IMR-90 (cell line): ENCODE data around the gene CUX1. TPM values are rescaled to one million over a fixed set of nuclear protein-coding genes. Genes with fewer than 3 reads are reported as not detected.
"Not testable (repeated sequence)": the region's sequence is repeated elsewhere in the genome, so short reads cannot be mapped to it uniquely, and the experiment has no call there.

Source experiments
- ATAC-seq: fragments of 200-7000 bp; cut with Tn5 transposase; 2 replicates; pipeline ENCODE4 v1.9.1; 2020; ENCODE audit warnings: low read depth, mild to moderate bottlenecking, moderate library complexity
- BruUV-seq: library from RNA; stranded (reverse); fragments of 400-500 nt; replicated peaks from 2 replicates; lab custom pipeline; 2021; lab: Mats Ljungman, UMichigan
- CTCF ChIA-PET: fragments of 300-600 bp; formaldehyde crosslinking; extraction: SDS; loops from one replicate; lab custom pipeline; 2021; ENCODE audit warnings: antibody characterized with exemption; lab: Yijun Ruan, JAX
- POLR2A ChIA-PET: fragments of 300-600 bp; sonication (Branson Sonifier 250); formaldehyde crosslinking; loops from one replicate; lab custom pipeline; 2022; ENCODE audit warnings: antibody characterized with exemption; ENCODE audit not compliant: unreplicated experiment; lab: Charles Lee
- DNase-seq: peaks from one replicate; pipeline ENCODE4 v3.0.0; 2013
- H2AFZ ChIP-seq: replicated peaks from 2 replicates; pipeline ENCODE3; 2013; ENCODE audit warnings: low read length, mild to moderate bottlenecking; ENCODE audit not compliant: poor library complexity
- H2AK5ac ChIP-seq: 2 replicates; pipeline ENCODE4 v1.6.1; 2013; ENCODE audit warnings: low read depth, low read length, inconsistent platforms
- H2AK9ac ChIP-seq: replicated peaks from 2 replicates; pipeline ENCODE3; 2013; ENCODE audit warnings: mild to moderate bottlenecking, low read depth, low read length, moderate library complexity; ENCODE audit not compliant: poor library complexity
- H2BK120ac ChIP-seq: 2 replicates; pipeline ENCODE4 v1.6.1; 2013; ENCODE audit warnings: low read depth, low read length, inconsistent platforms
- H2BK15ac ChIP-seq: 3 replicates; pipeline ENCODE4 v1.6.1; 2013; ENCODE audit warnings: low read depth, low read length, inconsistent platforms
- H2BK20ac ChIP-seq: 2 replicates; pipeline ENCODE4 v1.6.1; 2013; ENCODE audit warnings: low read depth, mild to moderate bottlenecking, inconsistent platforms, low read length, moderate library complexity
- H2BK5ac ChIP-seq: 2 replicates; pipeline ENCODE4 v1.6.1; 2013; ENCODE audit warnings: mild to moderate bottlenecking, low read depth, low read length, inconsistent platforms; ENCODE audit not compliant: poor library complexity, severe bottlenecking
- H3K14ac ChIP-seq: replicated peaks from 2 replicates; pipeline ENCODE4 v1.6.1; 2013; ENCODE audit warnings: low read depth, low read length, inconsistent platforms
- H3K18ac ChIP-seq: 2 replicates; pipeline ENCODE4 v1.6.1; 2013; ENCODE audit warnings: low read depth, low read length, control low read depth
- H3K23ac ChIP-seq: 2 replicates; pipeline ENCODE4 v1.6.1; 2013; ENCODE audit warnings: low read depth, low read length, inconsistent platforms
- H3K27ac ChIP-seq: 2 replicates; pipeline ENCODE4 v1.5.1; 2013; ENCODE audit warnings: mild to moderate bottlenecking, control low read depth, low read length; ENCODE audit not compliant: insufficient read depth
- H3K27me3 ChIP-seq: 2 replicates; pipeline ENCODE4 v1.6.1; 2013; ENCODE audit warnings: low read length; ENCODE audit not compliant: control insufficient read depth, insufficient read depth
- H3K36me3 ChIP-seq: 2 replicates; pipeline ENCODE4 v1.6.1; 2013; ENCODE audit warnings: low read length, mixed read lengths; ENCODE audit not compliant: control insufficient read depth, insufficient read depth
- H3K4ac ChIP-seq: 2 replicates; pipeline ENCODE4 v1.6.1; 2013; ENCODE audit warnings: low read depth, low read length, inconsistent platforms
- H3K4me1 ChIP-seq: 2 replicates; pipeline ENCODE4 v1.6.1; 2013; ENCODE audit warnings: low read length, mixed read lengths; ENCODE audit not compliant: control insufficient read depth, insufficient read depth
- H3K4me2 ChIP-seq: 2 replicates; pipeline ENCODE4 v1.6.1; 2013; ENCODE audit warnings: low read depth, mild to moderate bottlenecking, control low read depth, low read length, moderate library complexity
- H3K4me3 ChIP-seq: 2 replicates; pipeline ENCODE4 v1.5.1; 2013; ENCODE audit warnings: low read depth, mild to moderate bottlenecking, control low read depth, low read length, moderate library complexity; ENCODE audit not compliant: insufficient read depth
- H3K56ac ChIP-seq: 2 replicates; pipeline ENCODE4 v1.6.1; 2013; ENCODE audit warnings: low read length, inconsistent platforms; ENCODE audit not compliant: insufficient read depth; ENCODE audit errors: extremely low read depth
- H3K79me1 ChIP-seq, 2 experiments: 2 replicates each; pipeline ENCODE4 v1.6.1; 2013; ENCODE audit warnings: low read length in 2 of 2, inconsistent platforms in 1 of 2, low read depth in 1 of 2
- H3K9ac ChIP-seq: 2 replicates; pipeline ENCODE4 v1.6.1; 2013; ENCODE audit warnings: low read depth, low read length, control low read depth
- H3K9me1 ChIP-seq: 2 replicates; pipeline ENCODE4 v1.6.1; 2013; ENCODE audit warnings: low read length, inconsistent platforms; ENCODE audit not compliant: insufficient read depth
- H3K9me3 ChIP-seq: 2 replicates; pipeline ENCODE4 v1.6.1; 2013; ENCODE audit warnings: low read length; ENCODE audit not compliant: control insufficient read depth, insufficient read depth
- H4K20me1 ChIP-seq: 2 replicates; pipeline ENCODE4 v1.6.1; 2013; ENCODE audit warnings: low read length, inconsistent platforms; ENCODE audit not compliant: insufficient read depth
- H4K5ac ChIP-seq: 2 replicates; pipeline ENCODE4 v1.6.1; 2013; ENCODE audit warnings: mild to moderate bottlenecking, low read depth, low read length, control low read depth
- H4K8ac ChIP-seq, 2 experiments: 2 replicates each; pipeline ENCODE4 v1.6.1; 2013; ENCODE audit warnings: low read depth in 2 of 2, low read length in 2 of 2, control low read depth in 1 of 2, inconsistent platforms in 1 of 2
- H4K91ac ChIP-seq: 2 replicates; pipeline ENCODE4 v1.6.1; 2013; ENCODE audit warnings: low read depth, low read length, inconsistent platforms; ENCODE audit not compliant: insufficient read depth
- WGBS, 2 experiments: methylation state at CpG; one replicate each; pipeline versions ENCODE4 v1.1.5 to v1.1.7; 2013; ENCODE audit warnings: missing lambda C conversion rate in 2 of 2; ENCODE audit not compliant: insufficient read length in 1 of 2; ENCODE audit errors: extremely low coverage in 2 of 2; 5-methylcytosine and 5-hydroxymethylcytosine counted together
- dilution Hi-C: fragments of 300-500 bp; cut with HindIII; formaldehyde crosslinking; loops from one replicate; pipeline ENCODE4 v1.14.3; 2018; ENCODE audit warnings: low sequenced_read_pairs; ENCODE audit not compliant: unreplicated experiment
- in situ Hi-C: fragments of 300-500 bp; cut with MboI; formaldehyde crosslinking; loops from 3 replicates; pipeline ENCODE4 v1.14.3; 2019; ENCODE audit warnings: low sequenced_read_pairs, inconsistent platforms, mixed read lengths
- intact Hi-C: fragments of 100-400 bp; cut with micrococcal nuclease; formaldehyde crosslinking; loops from 2 replicates; pipeline ENCODE4 v1.10.0; 2022
- polyA plus RNA-seq, 3 experiments: library from polyadenylated mRNA; depleted of rRNA; stranded (reverse); fragments of >200 nt; gene quantifications; 2 replicates each; pipeline ENCODE4 v1.2.3, GENCODE V29; 2012; ENCODE audit warnings: low replicate concordance in 1 of 3
- total RNA-seq: library from RNA; depleted of rRNA; stranded (reverse); fragments of >200 nt; gene quantifications from 2 replicates; pipeline ENCODE4 v1.2.3, GENCODE V29; 2012

The CUX1 gene
- total and polyA plus RNA-seq, 2 of the 4 experiments (the other 2 are of a cell fraction), result 19.7 to 46.4 TPM

DNA sequence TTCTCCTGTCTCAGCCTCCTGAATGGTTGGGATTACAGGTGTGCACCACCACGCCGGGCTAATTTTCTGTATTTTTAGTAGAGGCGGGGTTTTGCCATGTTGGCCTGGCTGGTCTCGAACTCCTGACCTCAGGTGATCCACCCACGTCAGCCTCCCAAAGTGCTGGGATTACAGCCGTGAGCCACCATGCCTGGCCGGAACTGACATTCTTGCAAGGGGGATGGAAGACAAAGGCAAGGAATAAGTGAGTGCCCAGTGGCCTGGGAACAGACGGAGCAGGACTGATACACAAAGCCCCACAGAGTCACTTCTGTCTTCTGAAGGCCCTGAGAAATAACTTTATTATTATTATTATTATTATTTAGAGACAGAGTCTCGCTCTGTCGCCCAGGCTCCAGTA, 14.0 kb downstream of the CUX1 start:
- H3K9me1 ChIP-seq, H2AK9ac ChIP-seq, H4K8ac ChIP-seq, H2BK120ac ChIP-seq, H4K91ac ChIP-seq, H3K27ac ChIP-seq, POLR2A ChIA-PET, dilution Hi-C loops, H2AK5ac ChIP-seq, H3K4me1 ChIP-seq, intact Hi-C loops, H3K14ac ChIP-seq, BruUV-seq, H3K36me3 ChIP-seq, H3K4ac ChIP-seq, H3K27me3 ChIP-seq, H3K4me2 ChIP-seq, H2BK15ac ChIP-seq, H2AFZ ChIP-seq, H3K56ac ChIP-seq, H3K9me3 ChIP-seq, H3K18ac ChIP-seq, H3K9ac ChIP-seq, H4K5ac ChIP-seq, in situ Hi-C loops, ATAC-seq, H2BK20ac ChIP-seq, CTCF ChIA-PET, DNase-seq, H3K4me3 ChIP-seq, H3K23ac ChIP-seq, H2BK5ac ChIP-seq: not testable (repeated sequence)
- no CpG with 5 or more reads among the region's 10 CpGs for WGBS, 2 experiments
- Histone ChIP-seq H3K79me1 (peaks cover 14 to 89% of the 10 kb centered on the region in 2 experiments), H4K20me1 (peaks cover 87% of the 10 kb centered on the region)
